ENCODE measurements around the gene PDCD10.

The PDCD10 gene

DNA sequence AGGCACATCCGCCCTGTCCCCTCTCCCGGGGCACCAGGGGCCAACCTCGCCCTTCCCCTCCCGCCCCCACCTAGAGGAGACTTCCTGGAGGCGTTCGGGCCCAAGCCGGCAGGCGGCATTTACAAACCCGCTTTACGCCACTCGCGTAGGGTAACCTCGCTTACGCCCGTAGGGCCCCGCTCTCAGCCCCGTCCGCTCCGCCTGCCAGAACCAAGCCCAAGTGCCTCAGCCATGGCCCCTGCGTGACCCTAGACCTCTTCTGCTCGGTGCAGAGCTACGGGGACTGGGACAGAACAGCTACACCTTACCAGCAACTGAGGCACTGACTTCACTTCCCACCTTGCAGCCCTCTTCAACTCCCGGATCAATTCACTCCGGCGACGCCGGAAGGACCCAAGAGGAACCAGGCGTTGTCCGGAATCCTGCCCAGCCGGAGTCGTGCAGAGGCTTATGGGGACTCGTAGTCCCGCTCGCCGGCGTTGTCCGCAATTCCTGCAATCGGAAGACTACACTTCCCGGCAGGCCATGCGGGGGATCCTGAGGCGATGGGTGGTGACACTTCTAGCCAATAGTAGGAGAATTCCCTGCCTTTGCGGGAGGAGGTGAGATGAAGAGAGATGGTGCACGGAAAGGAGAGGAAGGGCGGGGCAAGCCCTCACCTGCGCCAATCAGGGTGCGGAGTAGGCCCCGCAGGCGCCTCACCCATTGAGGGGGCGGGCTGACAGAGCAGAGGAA lies at the start of gene PDCD10:
Gene PDCD10 (minus strand): TSS at position 395 of the 735 bp plus-strand sequence. CDS start 14,735 bp downstream, outside the sequence.
- DNase-seq, result peak; percentile 96

GRCh38 chr3:167783781-167784180 lies 49.1 kb upstream of the PDCD10 start:
- no peak for DNase-seq

DNA sequence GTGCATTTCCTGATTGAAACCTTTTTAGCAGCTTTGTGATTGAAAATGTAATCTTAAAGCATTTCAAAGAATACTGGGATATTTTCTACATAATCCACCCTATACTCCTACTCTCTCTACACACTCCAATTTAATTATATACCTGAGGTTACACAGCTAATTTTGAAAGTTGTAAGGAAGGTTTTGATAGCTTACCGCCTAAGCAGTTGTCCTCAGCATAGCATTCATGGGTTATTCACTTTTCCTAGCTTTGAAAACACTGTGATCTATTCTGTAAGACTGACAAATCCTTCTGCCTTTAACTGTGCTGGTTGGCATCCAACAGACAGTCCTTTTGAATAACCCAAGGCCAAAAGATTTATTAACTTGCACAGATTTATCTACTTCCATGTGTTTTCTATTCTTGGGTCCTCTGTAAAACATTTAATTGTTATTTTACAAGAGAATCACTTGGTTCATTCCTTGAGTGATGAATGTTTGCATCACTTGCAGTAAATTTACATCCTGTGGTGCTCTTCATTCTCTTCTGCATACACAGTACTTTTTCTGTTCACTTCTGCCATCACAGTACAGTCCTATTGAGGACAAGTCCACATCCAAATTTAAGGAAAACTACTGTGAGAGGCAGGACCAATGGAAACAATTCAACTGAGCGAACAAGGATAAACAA lies 45.7 kb upstream of the PDCD10 start:
- DNase-seq, result no peak

- DNase-seq, result no peak
Measured at GRCh38 chr3:167777356-167777755, 42.7 kb upstream of the PDCD10 start.

GRCh38 chr3:167776066-167776685 lies 41.5 kb upstream of the PDCD10 start:
- no peak for DNase-seq

DNA sequence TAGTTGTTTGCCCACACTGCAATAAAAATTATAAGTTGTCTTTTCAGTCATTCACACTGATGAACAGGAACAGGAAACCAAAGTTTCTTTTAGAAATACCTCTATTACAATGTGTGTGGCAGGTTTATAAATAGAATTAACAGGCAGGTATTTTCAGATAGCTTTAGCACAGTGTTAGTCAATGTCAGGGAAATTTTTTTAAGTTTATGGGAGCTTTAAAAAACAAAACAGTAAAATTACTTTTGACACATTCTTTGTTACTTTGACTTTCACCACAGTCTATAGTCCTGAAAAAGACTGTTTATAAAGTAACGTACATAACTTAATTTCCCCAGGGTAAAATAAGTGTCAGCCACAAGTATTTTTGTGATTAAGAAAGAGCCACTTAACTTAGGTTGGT lies 38.9 kb upstream of the PDCD10 start:
- DNase-seq, result no peak

- DNase-seq, result no peak
Measured at GRCh38 chr3:167772992-167773391, 38.3 kb upstream of the PDCD10 start.

- DNase-seq, result no peak
Measured at GRCh38 chr3:167762296-167762695, 27.6 kb upstream of the PDCD10 start.

DNA sequence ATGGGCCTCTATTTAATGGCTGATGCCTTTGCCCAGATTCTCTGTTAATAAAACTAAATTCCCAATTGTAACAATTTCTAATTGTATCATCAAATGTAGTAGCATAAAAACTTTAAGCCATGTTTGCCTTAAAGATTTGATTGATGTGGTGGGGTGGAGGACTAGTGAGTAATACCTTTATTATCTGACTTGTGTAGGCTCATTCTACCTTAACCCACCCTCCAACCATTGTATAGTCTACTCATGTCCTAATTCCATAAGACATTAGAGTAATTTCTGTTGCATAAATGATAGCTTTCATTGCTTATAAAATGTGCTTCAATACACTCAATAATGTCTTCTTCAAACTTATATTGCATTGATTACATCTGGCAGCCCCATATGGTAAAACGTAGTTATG lies 26.6 kb upstream of the PDCD10 start:
- no peak for DNase-seq

GRCh38 chr3:167754049-167754448 lies 19.4 kb upstream of the PDCD10 start:
- DNase-seq, result no peak

DNA sequence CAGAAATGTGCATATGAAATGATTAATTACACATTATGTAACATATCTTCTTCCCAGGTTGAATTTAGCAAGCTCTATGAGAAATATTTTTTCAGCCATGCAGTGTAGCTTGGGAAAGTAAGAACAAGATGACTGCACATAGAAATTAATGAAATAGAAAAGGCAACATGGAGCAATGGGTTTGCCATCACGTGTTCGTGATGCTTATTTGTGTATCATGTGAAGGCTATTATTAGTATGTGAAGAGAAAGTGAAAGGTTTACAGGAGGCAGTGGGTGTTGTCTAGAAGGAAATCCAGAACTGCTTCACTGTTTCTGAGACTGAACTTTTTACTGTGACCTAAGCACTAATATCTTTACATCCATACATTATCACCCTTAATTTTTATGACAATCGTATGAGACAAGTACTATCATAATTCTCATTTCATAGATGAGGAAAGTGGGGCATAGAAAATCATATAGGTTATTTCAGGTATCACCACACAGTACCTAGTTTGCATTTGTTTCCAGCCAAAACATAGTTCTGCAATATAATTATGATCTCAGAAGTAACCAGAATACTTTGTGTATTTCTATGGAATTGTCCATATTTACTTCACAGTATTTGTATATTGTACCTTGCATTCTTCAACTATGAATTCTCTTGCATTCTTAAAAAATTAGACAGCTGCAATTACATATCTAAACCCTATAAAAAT lies 15.7 kb upstream of the PDCD10 start:
- no peak for DNase-seq

- no peak for DNase-seq
Measured at GRCh38 chr3:167749728-167750127, 15.0 kb upstream of the PDCD10 start.

DNA sequence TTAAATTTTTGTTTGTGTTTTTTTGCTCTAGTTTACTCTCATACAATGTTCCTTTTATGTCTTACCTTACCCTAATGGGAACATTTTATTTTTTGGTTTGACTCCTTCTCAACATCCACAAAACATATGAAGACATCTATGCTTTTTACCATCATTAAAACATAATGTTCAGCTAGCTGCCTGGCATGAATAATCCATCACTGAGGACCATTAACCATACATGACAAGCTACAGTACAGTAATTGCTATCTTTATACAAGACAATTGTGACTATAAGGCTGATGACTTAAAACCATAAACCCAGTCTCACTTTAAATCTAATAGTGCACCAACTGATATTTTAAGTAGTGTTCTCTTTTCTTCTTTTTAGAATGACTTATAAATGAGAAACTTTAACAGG lies 14.5 kb upstream of the PDCD10 start:
- DNase-seq, result no peak

GRCh38 chr3:167743799-167744198 lies 9.1 kb upstream of the PDCD10 start:
- no peak for DNase-seq

GRCh38 chr3:167742338-167742737 lies 7.6 kb upstream of the PDCD10 start:
- no peak for DNase-seq

DNA sequence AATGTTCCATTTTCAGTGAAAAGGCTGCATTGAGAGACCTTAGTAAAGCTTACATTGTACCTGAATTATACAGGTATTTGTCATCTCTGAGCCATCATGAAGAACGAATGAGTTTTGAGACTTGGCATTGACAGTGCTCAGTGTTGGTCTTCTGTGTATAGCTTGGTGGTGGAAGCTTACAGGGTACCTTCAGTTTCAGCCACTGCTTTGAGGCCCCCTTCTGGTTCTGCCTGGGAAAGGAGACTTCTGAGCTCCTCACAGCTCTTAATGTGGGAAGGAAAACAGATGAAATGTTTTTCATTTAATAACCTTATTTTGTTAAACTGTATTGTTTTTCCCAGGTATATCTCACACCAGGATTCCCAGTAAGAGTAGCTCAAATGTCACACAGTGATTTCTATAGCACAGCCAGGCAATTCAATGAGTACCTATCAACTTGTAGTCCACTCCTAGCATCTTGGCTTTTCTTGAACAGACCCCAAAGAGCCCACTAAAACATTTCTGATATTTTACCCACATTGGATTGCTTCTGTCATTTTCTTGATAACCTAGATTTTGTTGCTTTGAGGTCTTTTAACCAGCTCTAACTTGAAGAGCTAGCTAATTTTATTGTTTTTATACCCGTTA lies 6.4 kb upstream of the PDCD10 start:
- DNase-seq, result peak; percentile 20 to 21

- no peak for DNase-seq
Measured at GRCh38 chr3:167739190-167739810, 4.6 kb upstream of the PDCD10 start.

DNA sequence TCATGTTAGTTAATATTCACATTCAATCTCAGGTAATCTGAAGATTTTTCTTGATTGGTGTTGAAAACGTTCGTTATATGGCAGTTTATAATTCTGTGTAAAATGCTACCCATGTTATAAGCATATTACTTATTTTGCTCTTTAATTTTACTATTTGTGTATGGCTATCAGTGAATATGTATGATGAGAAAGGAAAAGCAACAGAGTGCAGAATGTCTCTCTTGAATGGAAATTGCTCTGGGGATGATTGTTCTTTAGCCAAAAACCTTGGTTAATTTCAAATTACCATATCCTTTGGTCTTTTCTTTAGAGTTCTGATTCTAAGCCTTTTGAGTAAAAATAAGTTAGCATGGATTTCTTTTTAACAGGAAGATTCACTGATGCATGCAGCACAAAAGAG lies 3.3 kb upstream of the PDCD10 start:
- DNase-seq, result no peak

- DNase-seq, result no peak
Measured at GRCh38 chr3:167736997-167737396, 2.3 kb upstream of the PDCD10 start.

DNA sequence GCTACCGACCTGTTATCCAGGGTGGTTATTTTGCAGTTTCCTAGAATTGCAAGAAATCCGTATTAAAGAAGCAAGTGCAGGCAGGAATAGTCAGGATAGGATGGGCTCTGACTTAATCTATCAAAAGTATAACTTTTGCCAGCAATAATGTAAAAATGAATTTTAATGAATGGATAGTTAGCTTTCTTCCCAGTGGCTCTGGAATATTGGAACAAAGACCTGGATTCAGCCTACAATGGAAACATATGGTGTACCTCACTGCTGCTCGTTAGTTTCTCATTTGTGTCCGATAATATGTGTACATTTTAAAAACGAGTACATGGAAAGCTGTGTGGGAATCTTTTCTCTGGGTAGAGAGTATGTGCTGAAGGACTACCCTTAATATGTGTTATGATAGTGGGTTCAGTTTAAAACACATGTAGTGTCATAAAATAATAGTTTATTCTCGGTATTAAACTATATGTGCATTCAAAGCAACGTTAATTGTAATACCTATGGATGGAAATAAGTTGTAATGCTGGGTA lies 1.6 kb upstream of the PDCD10 start:
- DNase-seq, result no peak

DNA sequence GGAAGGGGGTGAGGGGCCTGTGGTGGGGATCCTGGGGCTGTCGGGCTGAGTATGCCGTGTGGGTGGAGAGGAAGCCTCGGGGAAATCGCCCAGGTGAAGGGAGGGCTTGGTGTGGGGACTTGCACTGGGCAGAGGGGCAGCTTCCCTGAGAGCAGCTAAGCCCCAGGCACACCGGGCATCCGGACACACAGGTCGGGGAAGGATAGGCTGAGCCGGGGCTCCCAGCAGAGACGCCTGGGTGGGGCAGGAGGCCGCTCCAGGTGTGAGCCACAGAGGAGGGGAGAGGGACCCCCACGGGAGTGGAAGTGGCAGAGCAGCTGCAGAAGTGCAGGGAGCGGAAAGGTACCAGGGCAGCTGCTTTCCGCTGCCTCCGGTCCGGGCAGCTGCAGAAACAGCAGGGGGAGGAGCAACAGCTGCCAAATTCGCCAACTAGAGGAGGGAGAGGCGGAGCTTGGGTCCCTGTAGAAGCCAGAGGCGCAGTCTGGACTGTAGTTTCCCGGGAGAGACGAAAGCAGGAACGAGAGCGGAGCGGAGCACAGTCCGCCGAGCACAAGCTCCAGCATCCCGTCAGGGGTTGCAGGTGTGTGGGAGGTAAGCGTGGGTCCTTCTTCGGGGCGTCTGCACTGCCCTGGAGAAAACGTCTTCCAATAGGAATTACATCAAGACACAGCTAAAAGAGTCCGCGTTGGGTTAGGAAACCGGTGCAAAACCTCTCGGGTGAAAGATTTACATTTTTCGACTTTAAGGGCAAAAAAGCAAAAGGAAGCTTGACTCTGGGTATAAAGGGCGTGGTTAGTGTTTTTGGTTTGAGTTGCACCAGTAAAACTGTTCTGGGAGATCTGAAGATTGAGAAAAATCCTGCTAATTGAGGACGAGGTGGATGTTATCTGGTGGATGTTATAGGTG lies 794 bp upstream of the PDCD10 start, which contains the start of gene SERPINI1:
Gene SERPINI1 (plus strand): TSS at position 489 of the 906 bp plus-strand sequence. CDS start 53,408 bp downstream, outside the sequence.
- DNase-seq, result peak; percentile 65 to 66
